ACHN (cell line): ENCODE data around the gene UBE2L5.
"Not testable (repeated sequence)": the region's sequence is repeated elsewhere in the genome, so short reads cannot be mapped to it uniquely, and the experiment has no call there.

ENCODE experiments used
- DNase-seq: peaks from one replicate; pipeline ENCODE4 v3.0.0-alpha.2; 2015
- in situ Hi-C: cut with HindIII; loops from 2 replicates; pipeline ENCODE4 v1.10.0; 2017; ENCODE audit warnings: low sequenced_read_pairs, low pct_ligation_motif_present, low pct_unique_long_range_greater_than_20kb

The UBE2L5 gene

DNA sequence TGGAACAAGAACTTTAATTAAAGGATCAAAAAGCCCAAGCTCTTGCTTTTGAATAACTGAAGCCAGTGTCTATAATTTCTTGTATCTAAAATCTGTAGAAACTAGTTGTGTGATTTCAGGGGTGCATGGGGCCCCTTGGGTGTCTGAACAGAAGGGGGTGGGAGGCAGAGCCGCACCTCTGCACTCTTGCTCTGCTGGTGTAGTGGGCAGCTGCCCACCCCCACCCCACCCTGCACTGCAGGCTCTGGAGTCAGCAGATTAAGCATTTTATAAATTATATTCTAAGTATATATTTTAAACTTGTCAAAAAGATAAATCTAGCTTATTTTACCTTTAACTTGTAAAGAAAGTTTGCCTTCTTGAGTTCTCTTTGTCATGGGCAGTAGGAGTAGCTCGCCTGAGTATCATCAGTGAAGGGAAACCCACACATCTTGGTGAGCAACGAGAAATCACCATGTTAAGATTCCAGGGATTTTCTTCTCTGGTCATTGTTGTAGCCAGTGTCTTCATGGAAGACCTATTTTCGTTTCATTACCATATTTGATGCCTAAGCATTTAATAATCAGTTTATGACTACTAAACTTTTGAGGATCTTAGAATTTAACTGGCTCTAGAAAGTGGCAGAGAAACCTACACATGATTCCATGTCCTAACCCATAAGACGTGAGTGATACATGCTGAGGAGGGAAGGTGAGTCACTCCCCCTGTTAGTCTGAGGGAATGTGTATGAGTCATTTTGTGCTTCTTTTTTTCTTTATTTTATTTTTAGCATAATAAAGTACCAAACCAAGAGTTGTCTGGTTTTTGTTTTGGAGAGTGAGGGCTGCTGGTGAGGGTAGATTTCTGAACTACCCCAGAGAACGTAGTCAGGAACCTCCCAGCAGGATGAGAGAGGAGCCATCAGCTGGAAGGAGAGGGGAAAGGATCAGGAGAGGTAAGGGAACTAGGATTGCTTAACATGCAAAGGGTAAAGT lies 7.7 kb downstream of the UBE2L5 start:
- in situ Hi-C loops, result no loop called here
- DNase-seq, result peak; percentile 84

DNA sequence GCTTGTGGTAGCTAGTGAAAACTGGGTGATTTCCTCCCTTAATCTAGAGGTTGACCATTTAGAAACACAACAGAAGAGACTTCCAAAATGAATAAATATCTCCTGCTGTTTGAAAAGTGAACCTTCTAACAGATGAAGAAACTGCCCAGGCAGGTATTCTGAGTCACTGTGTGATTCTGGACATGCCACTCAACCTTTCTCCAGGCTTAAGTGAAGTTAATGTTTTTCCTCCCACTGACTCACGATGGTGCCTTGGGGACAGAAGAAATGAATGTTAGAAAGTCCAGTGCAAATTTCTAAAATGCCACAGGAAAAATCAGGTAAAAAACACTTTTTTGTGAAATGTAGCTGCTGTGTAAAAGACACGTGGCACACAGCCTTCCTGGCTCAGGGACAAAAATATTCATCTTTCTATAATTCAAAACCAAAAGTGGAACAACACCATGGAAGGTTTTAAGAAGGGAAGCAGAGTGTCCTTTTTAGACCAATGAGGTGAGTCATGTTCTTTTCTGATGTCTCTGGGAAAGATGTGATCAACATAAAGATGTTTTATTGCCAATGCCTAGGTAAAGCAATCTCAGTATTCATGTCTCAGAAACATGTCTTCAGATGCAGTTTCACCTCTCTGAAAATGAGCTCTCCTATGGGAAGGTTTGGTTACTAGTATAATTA lies 9.1 kb downstream of the UBE2L5 start:
- in situ Hi-C loops, result no loop called here
- DNase-seq, result peak; percentile 75

GRCh38 chr13:30435911-30436451 lies 13.7 kb downstream of the UBE2L5 start:
- no peak for DNase-seq
- in situ Hi-C loops, result no loop called here

- no peak for DNase-seq
- in situ Hi-C loops, result no loop called here
Observed at GRCh38 chr13:30437177-30437576, 14.9 kb downstream of the UBE2L5 start.

- DNase-seq, result no peak
- in situ Hi-C loops, result no loop called here
Observed at GRCh38 chr13:30438286-30438685, 16.0 kb downstream of the UBE2L5 start.

DNA sequence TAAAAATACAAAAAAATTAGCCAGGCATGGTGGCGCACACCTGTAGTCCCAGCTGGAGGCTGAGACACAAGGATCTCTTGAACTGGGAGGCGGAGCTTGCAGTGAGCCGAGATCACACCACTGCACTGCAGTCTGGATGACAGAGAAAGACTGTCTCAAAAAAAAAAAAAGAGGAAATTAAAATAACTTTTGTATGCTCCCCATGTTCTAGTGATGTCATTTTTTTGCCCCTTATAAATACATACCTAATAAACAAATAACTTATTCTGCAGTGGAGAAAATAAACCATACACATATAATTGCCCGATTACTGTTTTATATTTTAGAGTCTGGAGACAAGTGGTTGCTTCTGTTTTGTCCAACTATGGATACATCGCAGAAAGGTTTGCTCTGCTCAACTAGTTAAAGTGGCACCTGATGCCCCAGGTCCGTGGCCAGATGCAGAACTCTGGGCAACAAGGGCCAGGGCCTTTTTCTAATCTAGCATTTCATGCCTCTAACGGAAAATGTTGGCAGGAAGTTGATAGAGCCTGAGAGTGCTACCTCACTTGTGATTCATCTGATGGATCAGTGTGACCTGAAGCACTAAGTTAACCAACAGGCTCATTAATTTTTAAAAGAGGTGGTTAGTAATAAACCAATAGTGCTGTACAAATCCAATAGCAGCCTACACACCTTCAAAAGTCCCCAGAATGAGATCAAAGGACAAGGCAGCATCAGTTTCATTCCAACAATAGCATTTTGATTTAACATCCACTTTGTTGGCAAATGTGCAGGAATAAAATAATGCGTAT lies 18.8 kb downstream of the UBE2L5 start:
- peak; percentile 77 for DNase-seq
- in situ Hi-C loops, result no loop called here

DNA sequence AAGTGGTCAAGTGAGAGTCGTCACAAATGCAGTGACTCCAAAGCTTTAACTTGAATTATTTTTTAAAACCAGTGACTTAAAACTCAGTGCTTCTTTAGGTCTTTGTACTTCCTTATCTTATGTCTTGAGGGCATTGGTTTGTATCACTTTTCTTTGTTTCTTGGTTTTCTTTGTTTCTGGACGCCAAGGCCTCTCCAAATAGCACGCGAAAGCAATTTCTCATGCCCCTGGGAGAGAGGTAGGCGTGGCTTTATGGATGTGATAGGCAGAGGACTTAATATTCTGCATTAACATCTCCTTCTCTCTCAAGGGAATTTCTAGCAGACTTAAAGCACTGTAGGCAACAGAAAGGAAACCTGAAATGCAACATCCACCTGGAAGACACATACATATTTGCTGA lies 20.6 kb downstream of the UBE2L5 start:
- in situ Hi-C loops, result no loop called here

DNA sequence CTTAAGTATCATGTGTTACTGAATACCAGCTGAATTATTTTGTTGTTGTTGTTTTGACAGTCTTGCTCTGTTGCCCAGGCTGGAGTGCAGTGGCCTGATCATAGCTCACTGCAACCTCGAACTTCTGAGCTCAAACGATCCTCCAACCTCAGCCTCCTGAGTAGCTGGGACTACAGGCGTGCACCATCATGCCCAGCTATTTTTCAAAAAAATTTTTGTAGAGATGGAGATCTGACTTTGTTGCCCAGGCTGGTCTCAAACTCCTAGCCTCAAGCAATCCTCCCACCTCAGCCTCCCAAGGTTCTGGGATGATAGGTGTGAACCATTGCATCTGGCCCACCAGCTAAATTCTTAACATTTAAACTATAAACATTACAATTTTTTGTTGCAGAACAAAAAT lies 21.2 kb downstream of the UBE2L5 start:
- DNase-seq, in situ Hi-C loops: not testable (repeated sequence)

More for the DNA sequence above, 20.6 kb downstream of the UBE2L5 start:
- no peak for DNase-seq

- DNase-seq, result no peak
- in situ Hi-C loops, result no loop called here
Observed at GRCh38 chr13:30443957-30444404, 21.7 kb downstream of the UBE2L5 start.

DNA sequence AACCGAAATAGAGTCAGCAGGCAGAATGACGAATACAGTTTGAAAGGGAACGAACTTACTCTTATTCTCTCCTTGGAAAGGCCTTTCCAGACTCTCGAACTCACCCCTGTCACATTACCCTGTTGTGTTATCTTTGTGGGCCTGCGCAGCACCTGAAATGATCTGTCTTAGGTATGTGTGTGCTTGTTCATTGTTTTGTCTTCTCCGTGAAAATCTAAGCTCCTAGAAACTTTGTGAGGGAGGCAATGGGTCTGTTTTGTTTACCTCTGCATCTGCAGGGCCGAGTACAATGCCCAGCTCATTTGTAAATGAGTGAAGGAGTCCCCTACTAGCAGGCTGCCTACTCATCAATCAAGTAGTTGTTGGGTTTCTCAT lies 23.8 kb downstream of the UBE2L5 start:
- DNase-seq, result no peak
- in situ Hi-C loops, result no loop called here

GRCh38 chr13:30448441-30448840 lies 26.1 kb downstream of the UBE2L5 start:
- DNase-seq, result no peak
- in situ Hi-C loops, result no loop called here

DNA sequence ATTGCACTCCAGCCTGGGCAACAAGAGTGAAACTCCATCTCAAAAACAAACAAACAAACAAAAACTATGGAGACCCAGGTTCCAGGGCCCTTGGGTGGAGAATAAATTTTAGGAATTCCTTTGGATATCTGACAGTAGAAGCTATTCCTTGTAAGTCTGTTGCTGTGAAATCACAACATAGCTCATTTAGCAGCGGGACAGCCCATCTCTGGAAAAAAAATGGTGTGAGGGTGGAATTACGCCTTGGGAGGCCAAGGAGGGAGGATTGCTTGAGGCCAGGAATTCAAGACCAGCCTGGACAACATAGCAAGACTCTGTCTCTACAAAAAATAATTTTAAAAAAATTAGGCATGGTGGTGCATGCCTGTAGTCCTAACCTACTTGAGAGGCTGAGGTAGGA lies 27.8 kb downstream of the UBE2L5 start:
- no peak for DNase-seq
- in situ Hi-C loops, result no loop called here

DNA sequence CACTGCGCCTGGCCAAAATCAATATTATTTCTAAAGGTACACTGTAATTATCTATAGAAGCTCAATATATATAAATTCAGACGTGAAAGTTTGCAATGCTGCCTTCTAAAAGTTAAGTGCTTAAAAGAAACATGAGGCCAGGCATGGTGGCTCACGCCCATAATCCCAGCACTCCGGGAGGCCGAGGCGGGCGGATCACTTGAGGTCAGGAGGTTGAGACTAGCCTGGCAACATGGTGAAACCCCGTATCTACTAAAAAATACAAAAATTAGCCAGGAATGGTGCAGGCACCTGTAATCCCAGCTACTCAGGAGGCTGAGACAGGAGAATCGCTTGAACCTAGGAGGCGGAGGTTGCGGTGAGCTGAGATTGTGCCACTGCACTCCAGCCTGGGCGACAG lies 29.2 kb downstream of the UBE2L5 start:
- DNase-seq, in situ Hi-C loops: not testable (repeated sequence)

DNA sequence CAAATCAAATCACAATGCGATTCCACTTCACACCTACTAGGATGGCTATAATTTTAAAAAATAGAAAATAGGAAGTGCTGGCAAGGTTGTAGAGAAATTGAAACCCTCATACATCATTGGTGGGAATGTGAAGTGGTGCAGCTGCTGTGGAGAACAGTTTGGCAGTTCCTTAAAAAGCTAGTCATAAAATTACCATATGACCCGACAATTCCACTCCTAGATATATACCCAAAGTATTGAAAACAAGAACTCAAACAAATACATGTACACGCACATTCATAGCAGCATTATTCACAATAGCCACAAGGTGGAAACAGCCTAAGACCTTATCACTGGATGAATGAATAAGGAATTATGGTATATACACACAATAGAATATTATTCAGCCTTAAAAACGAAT lies 31.4 kb downstream of the UBE2L5 start:
- in situ Hi-C loops, result no loop called here
- DNase-seq, result peak; percentile 26

DNA sequence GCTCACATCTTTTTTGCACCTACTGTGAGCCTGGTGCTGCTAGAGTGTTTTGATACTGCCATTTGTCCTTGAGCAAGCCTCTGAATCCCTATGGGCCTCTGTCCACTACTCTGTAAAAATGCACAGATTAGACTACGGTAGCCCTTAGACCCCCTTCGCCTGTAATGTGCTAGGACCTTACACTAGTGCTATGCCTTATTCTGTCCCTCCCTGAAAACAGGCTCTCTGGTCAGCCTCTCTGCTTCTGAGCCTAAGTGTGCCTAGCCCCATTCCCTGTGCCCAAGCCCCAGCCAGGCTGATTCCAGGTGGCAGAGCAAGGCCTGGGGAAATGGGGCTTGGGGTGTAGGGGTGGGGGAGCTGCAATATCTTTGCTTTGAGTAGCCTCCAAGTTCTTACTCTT lies 32.7 kb downstream of the UBE2L5 start:
- in situ Hi-C loops, result no loop called here
- no peak for DNase-seq

- DNase-seq, result no peak
- in situ Hi-C loops, result no loop called here
Observed at GRCh38 chr13:30456290-30456689, 34.0 kb downstream of the UBE2L5 start.

- in situ Hi-C loops, result no loop called here
- no peak for DNase-seq
Observed at GRCh38 chr13:30457306-30457891, 35.1 kb downstream of the UBE2L5 start.

GRCh38 chr13:30461279-30462066 lies 39.2 kb downstream of the UBE2L5 start:
- DNase-seq, result peak; percentile 31
- in situ Hi-C loops, result not testable (repeated sequence)
